Measurements from ENCODE around the gene THAP6.

The THAP6 gene

DNA sequence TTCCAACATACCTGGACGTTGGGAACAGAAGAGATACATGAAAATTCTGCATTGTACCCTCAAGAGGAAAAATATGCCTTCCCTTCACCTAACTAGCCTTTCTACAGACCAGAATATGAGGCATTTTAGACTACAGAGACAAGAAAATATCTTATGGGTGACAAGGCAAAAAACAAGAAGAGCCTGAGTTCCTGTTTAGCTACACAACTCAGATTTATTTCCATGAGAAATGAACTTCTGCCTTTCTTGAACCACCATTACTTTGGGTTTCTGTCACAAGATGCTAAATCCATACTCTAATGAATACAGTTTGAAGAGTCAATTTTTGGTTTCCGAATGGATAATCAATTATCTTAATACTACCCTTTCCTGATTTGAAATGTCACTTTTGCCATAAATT, 18.8 kb upstream of the THAP6 start:
- peaks cover 8% of the 10 kb centered on the region; the same call in 1 of the 2 replicates for H4K20me1 ChIP-seq (ENCODE audit: insufficient read depth, low read length)
- no peaks in the 10 kb centered on the region for H3K4me1 ChIP-seq (ENCODE audit: insufficient read depth, low read length)
- no peak overlapping the region for H3K27ac ChIP-seq (ENCODE audit: low read length)
- H3K9ac ChIP-seq (ENCODE audit: low read depth, low read length): no peak overlapping the region
- no peak overlapping the region for H3K4me3 ChIP-seq (ENCODE audit: low read depth in 1 of 2, low read length in 2 of 2)
- H2AFZ ChIP-seq (ENCODE audit: low read depth, low read length): no peak overlapping the region
- H3K4me2 ChIP-seq (ENCODE audit: insufficient read depth, low read length): no peak overlapping the region
- no peaks in the 10 kb centered on the region for H3K9me3 ChIP-seq (ENCODE audit: insufficient read depth, low read length, severe bottlenecking)
- no peak for DNase-seq
- H3K27me3 ChIP-seq (ENCODE audit: insufficient read depth, low read length, poor library complexity): no peaks in the 10 kb centered on the region
- ATAC-seq (ENCODE audit: insufficient read depth, low read depth): no peak
- TF ChIP-seq CTCF (IDR thresholded peaks at IDR 0.05; ENCODE audit: borderline replicate concordance, extremely low read depth, low read length, poor library complexity, severe bottlenecking): no peak
- no peak for TF ChIP-seq EZH2 (IDR thresholded peaks at IDR 0.05; ENCODE audit: borderline replicate concordance, low read depth, low read length, severe bottlenecking)
- H3K79me2 ChIP-seq (ENCODE audit: insufficient read depth, low read length): peaks cover 23% of the 10 kb centered on the region
- peaks cover 44% of the 10 kb centered on the region for H3K36me3 ChIP-seq (ENCODE audit: insufficient read depth, low read length)

DNA sequence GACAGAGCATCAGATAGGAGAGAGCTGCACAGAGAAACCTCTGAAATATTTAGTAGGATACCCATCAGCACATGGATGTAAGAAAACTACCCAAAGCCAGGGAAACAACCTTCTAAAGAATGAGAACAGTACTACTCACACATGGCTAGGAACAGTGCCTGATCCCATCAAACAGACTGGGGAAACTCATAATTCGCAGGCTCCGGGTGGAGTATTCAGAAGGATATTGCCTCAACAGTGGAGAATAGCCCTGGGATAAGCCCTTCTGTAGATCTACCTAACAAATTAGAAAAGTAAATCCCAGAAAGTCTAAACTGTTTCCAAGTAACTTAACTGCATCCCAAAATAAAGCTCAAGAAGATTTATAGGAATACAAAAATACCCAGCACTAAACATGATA, 17.9 kb upstream of the THAP6 start:
- H3K4me2 ChIP-seq (ENCODE audit: insufficient read depth, low read length): no peak overlapping the region
- H4K20me1 ChIP-seq (ENCODE audit: insufficient read depth, low read length): peaks cover 8% of the 10 kb centered on the region; the same call in 1 of the 2 replicates
- TF ChIP-seq CTCF (IDR thresholded peaks at IDR 0.05; ENCODE audit: borderline replicate concordance, extremely low read depth, low read length, poor library complexity, severe bottlenecking) (no peak), EZH2 (IDR thresholded peaks at IDR 0.05; ENCODE audit: borderline replicate concordance, low read depth, low read length, severe bottlenecking) (no peak)
- H2AFZ ChIP-seq (ENCODE audit: low read depth, low read length): no peak overlapping the region
- no peak overlapping the region for H3K27ac ChIP-seq (ENCODE audit: low read length)
- no peaks in the 10 kb centered on the region for H3K27me3 ChIP-seq (ENCODE audit: insufficient read depth, low read length, poor library complexity)
- ATAC-seq (ENCODE audit: insufficient read depth, low read depth): no peak
- no peak for DNase-seq
- peaks cover 37% of the 10 kb centered on the region for H3K36me3 ChIP-seq (ENCODE audit: insufficient read depth, low read length)
- peaks cover 23% of the 10 kb centered on the region for H3K79me2 ChIP-seq (ENCODE audit: insufficient read depth, low read length)
- H3K4me1 ChIP-seq (ENCODE audit: insufficient read depth, low read length): no peaks in the 10 kb centered on the region
- no peak overlapping the region for H3K4me3 ChIP-seq (ENCODE audit: low read depth in 1 of 2, low read length in 2 of 2)
- no peaks in the 10 kb centered on the region for H3K9me3 ChIP-seq (ENCODE audit: insufficient read depth, low read length, severe bottlenecking)
- no peak overlapping the region for H3K9ac ChIP-seq (ENCODE audit: low read depth, low read length)

DNA sequence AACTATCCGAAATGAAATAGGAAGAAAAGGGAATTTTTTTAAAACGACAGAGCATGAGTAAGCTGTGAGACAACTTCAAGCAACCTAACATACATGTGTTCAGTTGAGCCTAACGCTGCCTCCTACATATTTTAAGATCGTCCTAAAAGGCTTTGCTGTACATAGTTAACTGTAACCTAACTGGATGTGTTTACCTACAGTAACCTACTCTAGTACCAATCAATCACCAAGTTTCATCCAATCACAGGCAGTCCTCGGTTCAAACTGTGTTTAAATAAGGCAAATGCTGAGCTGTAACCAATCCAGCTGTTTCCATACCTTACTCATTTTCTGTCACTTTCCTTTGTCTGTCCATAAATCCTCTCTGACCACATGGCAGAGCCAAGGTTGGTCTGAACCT, 17.1 kb upstream of the THAP6 start:
- Histone ChIP-seq H3K4me3 (ENCODE audit: low read depth in 1 of 2, low read length in 2 of 2) (no peak overlapping the region), H3K27me3 (ENCODE audit: insufficient read depth, low read length, poor library complexity) (no peaks in the 10 kb centered on the region), H3K9ac (ENCODE audit: low read depth, low read length) (no peak overlapping the region), H2AFZ (ENCODE audit: low read depth, low read length) (no peak overlapping the region), H3K79me2 (ENCODE audit: insufficient read depth, low read length) (peaks cover 23% of the 10 kb centered on the region), H3K36me3 (ENCODE audit: insufficient read depth, low read length) (peaks cover 34% of the 10 kb centered on the region), H3K27ac (ENCODE audit: low read length) (no peak overlapping the region), H3K9me3 (ENCODE audit: insufficient read depth, low read length, severe bottlenecking) (no peaks in the 10 kb centered on the region), H3K4me1 (ENCODE audit: insufficient read depth, low read length) (no peaks in the 10 kb centered on the region), H3K4me2 (ENCODE audit: insufficient read depth, low read length) (no peak overlapping the region), H4K20me1 (ENCODE audit: insufficient read depth, low read length) (peaks cover 8% of the 10 kb centered on the region; the same call in 1 of the 2 replicates)
- ATAC-seq (ENCODE audit: insufficient read depth, low read depth) (no peak), DNase-seq (no peak)
- TF ChIP-seq CTCF (IDR thresholded peaks at IDR 0.05; ENCODE audit: borderline replicate concordance, extremely low read depth, low read length, poor library complexity, severe bottlenecking) (no peak), EZH2 (IDR thresholded peaks at IDR 0.05; ENCODE audit: borderline replicate concordance, low read depth, low read length, severe bottlenecking) (no peak)

DNA sequence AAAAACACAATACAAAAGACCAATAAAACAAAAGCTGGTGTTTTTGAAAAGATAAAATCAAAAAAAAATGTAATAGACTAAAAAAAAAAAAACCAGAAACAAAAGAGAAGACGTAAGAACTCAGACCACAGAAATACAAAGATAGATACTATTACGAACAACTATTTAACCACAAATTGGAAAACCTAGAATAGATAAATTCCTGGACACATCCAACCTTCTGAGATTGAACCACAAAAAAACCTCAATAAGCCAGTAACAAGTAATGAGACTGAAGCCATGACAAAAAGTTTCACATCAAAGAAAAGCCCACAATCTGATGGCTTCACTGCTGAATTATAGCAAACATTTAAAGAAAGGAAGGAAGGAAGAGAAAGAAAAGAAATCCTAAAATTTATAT, 16.2 kb upstream of the THAP6 start:
- Histone ChIP-seq H4K20me1 (ENCODE audit: insufficient read depth, low read length) (peaks cover 8% of the 10 kb centered on the region; the same call in 1 of the 2 replicates), H3K9me3 (ENCODE audit: insufficient read depth, low read length, severe bottlenecking) (no peaks in the 10 kb centered on the region), H3K27ac (ENCODE audit: low read length) (no peak overlapping the region), H2AFZ (ENCODE audit: low read depth, low read length) (no peak overlapping the region), H3K27me3 (ENCODE audit: insufficient read depth, low read length, poor library complexity) (no peaks in the 10 kb centered on the region), H3K4me1 (ENCODE audit: insufficient read depth, low read length) (no peaks in the 10 kb centered on the region), H3K4me2 (ENCODE audit: insufficient read depth, low read length) (no peak overlapping the region), H3K36me3 (ENCODE audit: insufficient read depth, low read length) (peaks cover 33% of the 10 kb centered on the region), H3K9ac (ENCODE audit: low read depth, low read length) (no peak overlapping the region), H3K4me3 (ENCODE audit: low read depth in 1 of 2, low read length in 2 of 2) (no peak overlapping the region), H3K79me2 (ENCODE audit: insufficient read depth, low read length) (peaks cover 23% of the 10 kb centered on the region)
- TF ChIP-seq CTCF (IDR thresholded peaks at IDR 0.05; ENCODE audit: borderline replicate concordance, extremely low read depth, low read length, poor library complexity, severe bottlenecking) (no peak), EZH2 (IDR thresholded peaks at IDR 0.05; ENCODE audit: borderline replicate concordance, low read depth, low read length, severe bottlenecking) (no peak)
- ATAC-seq (ENCODE audit: insufficient read depth, low read depth) (no peak), DNase-seq (no peak)

Measured in DND-41 (cell line).